ENCODE data around the gene EDN1.

The EDN1 gene

DNA sequence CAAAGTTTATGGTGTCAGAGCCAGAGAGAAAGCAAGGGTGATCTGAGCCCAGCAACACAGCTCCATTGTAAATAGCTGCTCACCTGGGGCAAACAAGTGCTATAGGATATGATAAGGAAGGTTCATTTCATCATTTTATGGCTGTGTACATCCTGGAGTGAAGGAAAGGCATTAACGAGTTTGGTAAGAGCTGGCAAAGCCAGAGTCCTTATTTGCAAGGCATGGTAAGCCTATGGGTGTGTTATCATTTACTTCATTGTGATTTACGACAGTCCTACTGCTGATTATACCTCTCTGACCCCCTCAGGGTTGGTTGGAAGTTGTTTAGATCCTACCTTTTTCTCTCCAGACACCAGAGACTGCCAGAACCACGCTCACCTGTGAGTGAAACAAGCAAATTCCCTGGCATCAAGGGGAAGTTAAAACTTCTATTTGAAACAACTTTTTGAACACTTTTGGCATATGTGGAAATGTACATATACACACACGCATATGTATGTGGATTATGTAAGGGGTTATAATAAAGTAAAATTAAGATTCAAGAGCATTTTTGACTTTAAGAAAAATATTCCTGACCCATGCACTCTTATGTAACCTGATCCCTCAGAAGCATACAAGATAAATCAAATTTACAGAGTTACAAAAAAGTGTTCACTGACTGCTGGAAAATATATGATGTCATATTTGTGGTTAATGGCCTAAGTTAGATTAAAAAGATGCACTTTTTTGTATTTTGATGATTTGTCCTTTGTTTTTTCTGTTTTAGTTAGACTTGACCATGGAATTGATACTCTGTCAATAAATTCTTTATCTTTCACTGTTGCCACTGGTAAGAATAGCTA lies 40.4 kb upstream of the EDN1 start:
- no peak for DNase-seq (ENCODE audit: extremely low read depth, low read depth)
- TF ChIP-seq, protein P1, sequence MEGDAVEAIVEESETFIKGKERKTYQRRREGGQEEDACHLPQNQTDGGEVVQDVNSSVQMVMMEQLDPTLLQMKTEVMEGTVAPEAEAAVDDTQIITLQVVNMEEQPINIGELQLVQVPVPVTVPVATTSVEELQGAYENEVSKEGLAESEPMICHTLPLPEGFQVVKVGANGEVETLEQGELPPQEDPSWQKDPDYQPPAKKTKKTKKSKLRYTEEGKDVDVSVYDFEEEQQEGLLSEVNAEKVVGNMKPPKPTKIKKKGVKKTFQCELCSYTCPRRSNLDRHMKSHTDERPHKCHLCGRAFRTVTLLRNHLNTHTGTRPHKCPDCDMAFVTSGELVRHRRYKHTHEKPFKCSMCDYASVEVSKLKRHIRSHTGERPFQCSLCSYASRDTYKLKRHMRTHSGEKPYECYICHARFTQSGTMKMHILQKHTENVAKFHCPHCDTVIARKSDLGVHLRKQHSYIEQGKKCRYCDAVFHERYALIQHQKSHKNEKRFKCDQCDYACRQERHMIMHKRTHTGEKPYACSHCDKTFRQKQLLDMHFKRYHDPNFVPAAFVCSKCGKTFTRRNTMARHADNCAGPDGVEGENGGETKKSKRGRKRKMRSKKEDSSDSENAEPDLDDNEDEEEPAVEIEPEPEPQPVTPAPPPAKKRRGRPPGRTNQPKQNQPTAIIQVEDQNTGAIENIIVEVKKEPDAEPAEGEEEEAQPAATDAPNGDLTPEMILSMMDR (IDR thresholded peaks at IDR 0.05; ENCODE audit: low read depth, low read length, missing control alignments) = no peak
- H3K4me3 ChIP-seq (replicated peaks; ENCODE audit: low read depth, low read length) = no peak overlapping the region

DNA sequence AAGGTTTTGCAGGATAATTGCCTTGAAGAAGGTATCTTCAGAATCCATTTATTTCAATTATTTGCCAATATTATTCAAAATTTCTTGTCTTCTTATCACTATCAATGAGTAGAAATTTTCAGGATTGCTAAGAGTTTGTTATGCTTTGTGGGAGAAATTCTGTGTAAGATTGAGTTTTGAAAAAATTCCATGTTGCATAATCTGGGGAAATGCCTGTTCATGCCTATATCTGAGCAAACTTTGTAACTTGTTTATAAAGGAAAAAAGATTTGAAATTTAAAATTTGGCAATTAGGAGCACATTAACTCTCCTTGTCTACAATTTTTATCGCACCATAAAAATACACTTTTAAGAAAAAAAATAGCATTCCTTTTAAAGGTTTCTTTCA lies 39.8 kb upstream of the EDN1 start:
- H3K4me3 ChIP-seq (replicated peaks; ENCODE audit: low read depth, low read length) = no peak overlapping the region
- TF ChIP-seq, protein P1 (IDR thresholded peaks at IDR 0.05; ENCODE audit: low read depth, low read length, missing control alignments) = no peak
- no peak for DNase-seq (ENCODE audit: extremely low read depth, low read depth)

DNA sequence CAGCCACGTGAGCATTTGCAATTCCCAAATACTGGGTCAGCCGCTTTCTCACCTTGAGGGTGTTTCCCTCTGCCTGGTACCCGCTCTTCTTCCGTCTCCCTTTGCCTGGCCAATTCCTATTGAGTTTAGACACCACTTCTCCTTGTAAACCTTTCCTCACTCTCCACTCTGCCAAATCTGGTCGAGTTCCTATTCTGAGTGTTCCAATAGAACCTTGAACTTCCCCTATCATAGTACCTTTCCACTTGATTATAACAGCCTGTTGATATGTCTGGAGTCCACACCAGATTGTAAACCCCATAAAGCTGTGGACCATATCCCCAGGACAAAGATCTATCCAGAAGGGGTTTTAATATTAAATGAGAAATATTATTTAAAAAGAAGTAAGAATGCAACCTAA lies 36.0 kb upstream of the EDN1 start:
- no peak for DNase-seq (ENCODE audit: extremely low read depth, low read depth)
- no peak overlapping the region for H3K4me3 ChIP-seq (replicated peaks; ENCODE audit: low read depth, low read length)
- TF ChIP-seq, protein P1 (IDR thresholded peaks at IDR 0.05; ENCODE audit: low read depth, low read length, missing control alignments) = no peak

DNA sequence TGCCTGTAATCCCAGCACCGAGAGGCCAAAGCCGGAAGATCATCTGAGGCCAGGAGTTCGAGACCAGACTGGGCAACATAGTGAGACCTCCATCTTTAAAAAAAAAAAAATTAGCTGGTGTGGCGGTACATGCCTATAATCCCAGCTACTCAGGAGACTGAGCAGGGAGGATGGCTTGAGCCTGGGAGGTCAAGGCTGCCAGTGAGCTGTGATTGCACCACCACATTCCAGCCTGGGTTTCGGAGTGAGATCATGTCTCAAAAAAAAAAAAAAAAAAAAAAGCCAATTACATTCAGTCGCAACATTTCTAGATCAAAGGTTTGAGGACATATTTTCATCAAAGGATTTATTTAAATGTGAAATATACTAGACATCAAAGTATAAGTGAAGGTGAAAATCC lies 32.0 kb upstream of the EDN1 start:
- no peak overlapping the region for H3K4me3 ChIP-seq (replicated peaks; ENCODE audit: low read depth, low read length)
- TF ChIP-seq, protein P1 (IDR thresholded peaks at IDR 0.05; ENCODE audit: low read depth, low read length, missing control alignments) = no peak
- no peak for DNase-seq (ENCODE audit: extremely low read depth, low read depth)

DNA sequence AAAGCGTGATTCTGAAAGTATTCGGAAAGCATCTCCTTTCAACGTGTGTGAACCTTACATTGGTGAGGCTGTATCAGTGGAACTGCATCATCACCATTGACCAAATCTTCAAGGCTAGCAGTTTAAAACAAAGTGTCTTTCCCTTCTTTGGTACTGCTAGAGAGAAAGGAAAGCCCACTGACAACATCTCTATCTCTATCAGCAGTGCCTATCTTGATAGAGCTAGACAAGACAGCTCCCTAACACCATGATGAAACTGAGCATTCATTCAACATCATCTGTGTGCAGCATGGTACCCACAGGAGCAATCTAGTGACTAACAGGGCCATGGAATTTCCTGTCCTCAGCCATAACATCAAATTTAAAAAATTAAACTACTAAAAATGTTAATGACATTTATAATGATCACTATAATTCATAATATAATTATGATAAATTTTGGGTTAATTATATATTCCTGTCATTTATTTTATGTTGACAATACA lies 31.5 kb upstream of the EDN1 start:
- DNase-seq (ENCODE audit: extremely low read depth, low read depth) = no peak
- H3K4me3 ChIP-seq (replicated peaks; ENCODE audit: low read depth, low read length) = no peak overlapping the region
- TF ChIP-seq, protein P1 (IDR thresholded peaks at IDR 0.05; ENCODE audit: low read depth, low read length, missing control alignments) = no peak

DNA sequence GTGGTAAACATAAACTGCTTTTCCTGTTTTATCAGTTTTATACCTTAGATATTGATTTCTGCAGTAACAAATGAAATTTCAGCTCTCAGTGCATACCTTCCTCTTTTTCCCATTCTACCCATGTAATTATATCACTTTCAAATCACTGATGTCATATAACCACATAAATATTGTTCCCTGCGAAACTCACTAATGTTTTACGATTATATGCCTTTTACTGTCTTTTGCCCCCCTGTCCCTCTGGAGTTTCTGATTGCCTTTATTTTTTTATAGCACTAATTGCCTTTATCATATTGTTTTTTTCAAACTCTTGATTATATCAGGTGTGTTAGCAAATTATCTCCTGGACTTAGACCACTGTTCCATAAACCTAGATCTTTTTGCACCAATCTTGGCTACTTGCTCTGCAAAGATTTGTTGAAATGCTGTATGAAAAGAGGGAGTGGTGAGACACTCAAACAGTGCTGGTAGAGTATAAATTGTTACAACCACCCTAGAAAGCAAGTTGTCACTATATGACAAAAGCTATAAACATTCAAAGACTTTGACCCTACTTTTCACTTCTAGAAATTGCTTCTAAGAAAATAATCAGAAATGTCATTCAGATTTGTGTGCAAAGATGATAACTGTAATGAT lies 29.6 kb upstream of the EDN1 start:
- H3K4me3 ChIP-seq (replicated peaks; ENCODE audit: low read depth, low read length) = no peak overlapping the region
- DNase-seq (ENCODE audit: extremely low read depth, low read depth) = no peak

More for the DNA sequence above, 29.6 kb upstream of the EDN1 start:
- TF ChIP-seq, protein P1 (IDR thresholded peaks at IDR 0.05; ENCODE audit: low read depth, low read length, missing control alignments) = no peak
